K562 (cell line): ENCODE results near the gene HSPB1. TPM values are rescaled to one million over a fixed set of nuclear protein-coding genes. Genes with fewer than 3 reads are reported as not detected.

ENCODE experiments used
- ADNP ChIP-seq: fragments of 200-800 bp; sonication (Bioruptor generic); IDR thresholded peaks from 2 replicates; pipeline ENCODE4 v1.6.1; 2016; ENCODE audit warnings: missing genetic modification characterization, missing compliant biosample characterization
- BRD4 ChIP-seq: fragments of 200-600 bp; sonication (generic); IDR thresholded peaks from 2 replicates; pipeline ENCODE4 v1.6.1; 2017; ENCODE audit warnings: inconsistent platforms
- BRD9 ChIP-seq: fragments of 450-650 bp; IDR thresholded peaks from 2 replicates; pipeline ENCODE4 v1.6.1; 2018; ENCODE audit warnings: low read depth; ENCODE audit not compliant: partially characterized antibody
- CEBPG ChIP-seq, 3 experiments: fragments of 200-800 bp in 1 of 3; sonication (Bioruptor generic) in 1 of 3; sonication (generic) in 1 of 3; formaldehyde crosslinking in 1 of 3; IDR thresholded peaks in 2 of 3; conservative IDR thresholded peaks in 1 of 3; 2 replicates each; pipeline versions ENCODE4 v1.6.1 to v1.8.0; 2016 to 2022; ENCODE audit warnings: missing compliant biosample characterization in 2 of 3, missing genetic modification characterization in 2 of 3, mild to moderate bottlenecking in 1 of 3, missing genetic modification reagents in 1 of 3
- FOSL1 ChIP-seq: fragments of 200-800 bp; sonication (Bioruptor generic); conservative IDR thresholded peaks from 2 replicates; pipeline ENCODE4 v1.6.1; 2016; ENCODE audit warnings: missing genetic modification characterization, missing compliant biosample characterization
- HMGXB4 ChIP-seq: sonication (generic); formaldehyde crosslinking; IDR thresholded peaks from 2 replicates; pipeline ENCODE4 v1.8.1; 2023; ENCODE audit warnings: mild to moderate bottlenecking, missing genetic modification reagents
- MAFG ChIP-seq: fragments of 450-650 bp; conservative IDR thresholded peaks from 2 replicates; pipeline ENCODE4 v1.6.1; 2016; ENCODE audit warnings: missing genetic modification characterization, missing compliant biosample characterization
- MTA2 ChIP-seq: fragments of 450-650 bp; IDR thresholded peaks from 2 replicates; pipeline ENCODE4 v1.6.1; 2016; ENCODE audit warnings: low read depth
- NFATC3 ChIP-seq: fragments of 450-650 bp; IDR thresholded peaks from 2 replicates; pipeline ENCODE4 v1.6.1; 2017; ENCODE audit warnings: mild to moderate bottlenecking
- PCBP2 ChIP-seq: fragments of 200-400 bp; formaldehyde crosslinking; IDR thresholded peaks from 2 replicates; pipeline ENCODE4 v1.6.1; 2018; ENCODE audit warnings: low read length, low read depth, mild to moderate bottlenecking, moderate library complexity; ENCODE audit not compliant: poor library complexity, severe bottlenecking
- POLR2G ChIP-seq: fragments of 200-400 bp; formaldehyde crosslinking; IDR thresholded peaks from 2 replicates; pipeline ENCODE4 v1.6.1; 2017; ENCODE audit warnings: low read depth, mild to moderate bottlenecking, antibody characterized with exemption, low read length, moderate library complexity
- RBM15 ChIP-seq: fragments of 200-400 bp; formaldehyde crosslinking; IDR thresholded peaks from 2 replicates; pipeline ENCODE4 v1.6.1; 2018; ENCODE audit warnings: mild to moderate bottlenecking, low read length, moderate library complexity; ENCODE audit not compliant: insufficient read depth
- SMARCA4 ChIP-seq: fragments of 450-650 bp; IDR thresholded peaks from 2 replicates; pipeline ENCODE4 v1.6.1; 2016
- THAP7 ChIP-seq: fragments of 250-450 bp; sonication (Bioruptor Pico); IDR thresholded peaks from 2 replicates; pipeline ENCODE4 v1.5.0; 2021
- ZFP36 ChIP-seq: fragments of 150-350 bp; IDR thresholded peaks from 2 replicates; pipeline ENCODE4 v1.6.1; 2018; ENCODE audit warnings: low read length, low read depth; ENCODE audit not compliant: partially characterized antibody
- ZKSCAN3 ChIP-seq: fragments of 250-450 bp; sonication (Bioruptor Pico); IDR thresholded peaks from 2 replicates; pipeline ENCODE4 v1.4.0; 2020
- ZNF217 ChIP-seq: sonication (generic); formaldehyde crosslinking; IDR thresholded peaks from 2 replicates; pipeline ENCODE4 v1.8.0; 2022; ENCODE audit warnings: mild to moderate bottlenecking, missing genetic modification reagents
- ZNF311 ChIP-seq: fragments of 250-450 bp; sonication (Bioruptor Pico); IDR thresholded peaks from 2 replicates; pipeline ENCODE4 v1.4.0; 2020; ENCODE audit warnings: mild to moderate bottlenecking, moderate library complexity
- ZNF561 ChIP-seq: fragments of 450-650 bp; formaldehyde crosslinking; conservative IDR thresholded peaks from 2 replicates; pipeline ENCODE4 v1.4.0; 2020; ENCODE audit warnings: mild to moderate bottlenecking, moderate library complexity
- polyA plus RNA-seq, 8 experiments: library from polyadenylated mRNA; depleted of rRNA in 4 of 8; stranded (reverse) in 5 of 8; unstranded in 3 of 8; fragments of >200 nt; fragmentation: Nextera tagmentation in 2 of 8; fragmentation: Illumina TruSeq in 1 of 8; extraction: Ambion mirVana in 2 of 8; extraction: Trizol in 1 of 8; gene quantifications; 2 replicates each; pipeline versions ENCODE4 v1.2.1 to v1.2.3, GENCODE V29; 2011 to 2014; ENCODE audit warnings: inconsistent platforms in 1 of 8, missing spikeins in 1 of 8
- total RNA-seq, 7 experiments: library from RNA; depleted of rRNA in 6 of 7; stranded (reverse); fragments of >200 nt in 6 of 7; fragmentation: Illumina TruSeq in 2 of 7; extraction: Trizol in 2 of 7; gene quantifications; 2 replicates each; pipeline versions ENCODE4 v1.2.1 to v1.2.3, GENCODE V29; 2011 to 2021; ENCODE audit warnings: low replicate concordance in 1 of 7
- TF ChIP-seq, protein P1 (sequence below): sonication (generic); formaldehyde crosslinking; IDR thresholded peaks from 2 replicates; pipeline ENCODE4 v1.8.1; 2023; ENCODE audit warnings: mild to moderate bottlenecking, missing genetic modification reagents
- TF ChIP-seq, protein P2 (sequence below): fragments of 150-350 bp; IDR thresholded peaks from 2 replicates; pipeline ENCODE4 v1.6.1; 2014; ENCODE audit warnings: low read depth, mild to moderate bottlenecking, low read length, borderline replicate concordance

Gene HSPB1
- total and polyA plus RNA-seq, 9 of the 15 experiments (the other 6 are each of a cell fraction or from before 2014, with no cell fraction given): 27.1 to 522 (median 138) TPM

DNA sequence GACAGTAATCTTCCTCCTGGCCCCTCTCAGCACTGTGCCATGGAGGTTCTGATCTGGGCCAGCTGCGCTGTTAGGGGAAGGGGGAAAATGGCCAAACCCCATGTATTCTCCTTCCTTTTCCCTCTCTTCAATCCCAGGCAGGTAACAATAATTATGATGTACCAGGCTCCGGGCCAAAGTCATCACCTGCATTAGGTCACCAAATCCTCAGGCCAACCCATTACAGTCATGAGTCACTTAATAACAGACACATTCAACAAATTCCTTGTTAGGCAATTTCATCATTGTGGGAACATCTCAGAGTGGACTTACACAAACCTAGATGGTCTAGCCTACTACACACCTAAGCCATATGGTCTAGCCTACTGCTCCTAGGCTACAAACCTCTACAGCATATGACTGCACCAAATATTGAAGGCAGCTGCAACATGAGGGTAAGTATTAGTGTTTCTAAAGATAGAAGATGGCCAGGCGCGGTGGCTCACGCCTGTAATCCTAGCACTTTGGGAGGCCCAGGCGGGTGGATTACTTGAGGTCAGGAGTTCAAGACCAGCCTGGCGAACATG, 2.2 kb upstream of the HSPB1 start (continued):
- TF ChIP-seq ZKSCAN3 (CRISPR knock-in tag) (peak; percentile 92), POLR2G (no peak), ZNF311 (CRISPR knock-in tag) (no peak), SMARCA4 (no peak), NFATC3 (no peak), RBM15 (no peak), PCBP2 (no peak), THAP7 (no peak), ZFP36 (no peak), CEBPG (CRISPR knock-in tag; IDR thresholded peaks at IDR 0.05) (no peak), CEBPG (tag; conservative IDR thresholded peaks at IDR 0.05 in 1 of 2, IDR thresholded peaks at IDR 0.05 in 1 of 2) (peak in 1 of 2 experiments; percentile 52; a peak in 1 of 4 replicates), BRD4 (no peak), BRD9 (no peak), HMGXB4 (no peak), FOSL1 (no peak; the same call in 1 of the 2 replicates), ZNF217 (no peak), ADNP (tag) (peak; percentile 13; the same call in 1 of the 2 replicates), ZNF561 (no peak), MAFG (no peak), MTA2 (no peak)
- TF ChIP-seq, protein P1, sequence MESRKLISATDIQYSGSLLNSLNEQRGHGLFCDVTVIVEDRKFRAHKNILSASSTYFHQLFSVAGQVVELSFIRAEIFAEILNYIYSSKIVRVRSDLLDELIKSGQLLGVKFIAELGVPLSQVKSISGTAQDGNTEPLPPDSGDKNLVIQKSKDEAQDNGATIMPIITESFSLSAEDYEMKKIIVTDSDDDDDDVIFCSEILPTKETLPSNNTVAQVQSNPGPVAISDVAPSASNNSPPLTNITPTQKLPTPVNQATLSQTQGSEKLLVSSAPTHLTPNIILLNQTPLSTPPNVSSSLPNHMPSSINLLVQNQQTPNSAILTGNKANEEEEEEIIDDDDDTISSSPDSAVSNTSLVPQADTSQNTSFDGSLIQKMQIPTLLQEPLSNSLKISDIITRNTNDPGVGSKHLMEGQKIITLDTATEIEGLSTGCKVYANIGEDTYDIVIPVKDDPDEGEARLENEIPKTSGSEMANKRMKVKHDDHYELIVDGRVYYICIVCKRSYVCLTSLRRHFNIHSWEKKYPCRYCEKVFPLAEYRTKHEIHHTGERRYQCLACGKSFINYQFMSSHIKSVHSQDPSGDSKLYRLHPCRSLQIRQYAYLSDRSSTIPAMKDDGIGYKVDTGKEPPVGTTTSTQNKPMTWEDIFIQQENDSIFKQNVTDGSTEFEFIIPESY (CRISPR knock-in tag): peak; percentile 47; the same call in 1 of the 2 replicates
- TF ChIP-seq, protein P2, sequence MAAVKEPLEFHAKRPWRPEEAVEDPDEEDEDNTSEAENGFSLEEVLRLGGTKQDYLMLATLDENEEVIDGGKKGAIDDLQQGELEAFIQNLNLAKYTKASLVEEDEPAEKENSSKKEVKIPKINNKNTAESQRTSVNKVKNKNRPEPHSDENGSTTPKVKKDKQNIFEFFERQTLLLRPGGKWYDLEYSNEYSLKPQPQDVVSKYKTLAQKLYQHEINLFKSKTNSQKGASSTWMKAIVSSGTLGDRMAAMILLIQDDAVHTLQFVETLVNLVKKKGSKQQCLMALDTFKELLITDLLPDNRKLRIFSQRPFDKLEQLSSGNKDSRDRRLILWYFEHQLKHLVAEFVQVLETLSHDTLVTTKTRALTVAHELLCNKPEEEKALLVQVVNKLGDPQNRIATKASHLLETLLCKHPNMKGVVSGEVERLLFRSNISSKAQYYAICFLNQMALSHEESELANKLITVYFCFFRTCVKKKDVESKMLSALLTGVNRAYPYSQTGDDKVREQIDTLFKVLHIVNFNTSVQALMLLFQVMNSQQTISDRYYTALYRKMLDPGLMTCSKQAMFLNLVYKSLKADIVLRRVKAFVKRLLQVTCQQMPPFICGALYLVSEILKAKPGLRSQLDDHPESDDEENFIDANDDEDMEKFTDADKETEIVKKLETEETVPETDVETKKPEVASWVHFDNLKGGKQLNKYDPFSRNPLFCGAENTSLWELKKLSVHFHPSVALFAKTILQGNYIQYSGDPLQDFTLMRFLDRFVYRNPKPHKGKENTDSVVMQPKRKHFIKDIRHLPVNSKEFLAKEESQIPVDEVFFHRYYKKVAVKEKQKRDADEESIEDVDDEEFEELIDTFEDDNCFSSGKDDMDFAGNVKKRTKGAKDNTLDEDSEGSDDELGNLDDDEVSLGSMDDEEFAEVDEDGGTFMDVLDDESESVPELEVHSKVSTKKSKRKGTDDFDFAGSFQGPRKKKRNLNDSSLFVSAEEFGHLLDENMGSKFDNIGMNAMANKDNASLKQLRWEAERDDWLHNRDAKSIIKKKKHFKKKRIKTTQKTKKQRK: no peak
